GM12878 (cell line): Measurements from ENCODE around the gene ZNF235. TPM values are rescaled to one million over a fixed set of nuclear protein-coding genes. Genes with fewer than 3 reads are reported as not detected.

ENCODE experiments used
- BACH1 ChIP-seq: fragments of 450-650 bp; IDR thresholded peaks from 2 replicates; pipeline ENCODE4 v1.6.1; 2017; ENCODE audit warnings: mild to moderate bottlenecking, borderline replicate concordance
- CREB1 ChIP-seq: IDR thresholded peaks from 2 replicates; pipeline ENCODE4 v1.6.1; 2012; ENCODE audit warnings: low read depth, mild to moderate bottlenecking, inconsistent platforms
- GABPA ChIP-seq: IDR thresholded peaks from 2 replicates; pipeline ENCODE4 v1.6.1; 2014; ENCODE audit warnings: antibody characterized with exemption, low read depth, mild to moderate bottlenecking, inconsistent platforms
- IRF4 ChIP-seq: IDR thresholded peaks from 2 replicates; pipeline ENCODE4 v1.6.1; 2011; ENCODE audit warnings: low read depth, low read length
- MEF2A ChIP-seq: IDR thresholded peaks from 2 replicates; pipeline ENCODE4 v1.6.1; 2011; ENCODE audit warnings: low read depth, mild to moderate bottlenecking, low read length, moderate library complexity; ENCODE audit not compliant: insufficient read depth
- MLLT1 ChIP-seq: fragments of 450-650 bp; IDR thresholded peaks from 2 replicates; pipeline ENCODE4 v1.6.1; 2016; ENCODE audit warnings: mild to moderate bottlenecking
- MXI1 ChIP-seq: fragments of 150-350 bp; IDR thresholded peaks from 2 replicates; pipeline ENCODE4 v1.6.1; 2011; ENCODE audit warnings: low read depth, mild to moderate bottlenecking, inconsistent platforms, low read length, improper control_type of control experiment
- POLR2A ChIP-seq: IDR thresholded peaks from 2 replicates; pipeline ENCODE4 v1.6.1; 2011; ENCODE audit warnings: low read depth, mild to moderate bottlenecking, low read length
- POLR2AphosphoS5 ChIP-seq: IDR thresholded peaks from 2 replicates; pipeline ENCODE4 v1.6.1; 2011; ENCODE audit warnings: mild to moderate bottlenecking, low read length, inconsistent platforms
- PRDM15 ChIP-seq: fragments of 450-650 bp; formaldehyde crosslinking; IDR thresholded peaks from 2 replicates; pipeline ENCODE4 v1.4.0; 2020; ENCODE audit warnings: mild to moderate bottlenecking, moderate library complexity
- RB1 ChIP-seq: fragments of 450-650 bp; formaldehyde crosslinking; IDR thresholded peaks from 2 replicates; pipeline ENCODE4 v1.6.1; 2017; ENCODE audit warnings: mild to moderate bottlenecking, borderline replicate concordance
- RELA ChIP-seq: fragments of 450-650 bp; IDR thresholded peaks from 2 replicates; pipeline ENCODE4 v1.8.0; 2014; ENCODE audit warnings: borderline replicate concordance; ENCODE audit not compliant: partially characterized antibody
- SIN3A ChIP-seq: IDR thresholded peaks from 2 replicates; pipeline ENCODE4 v1.6.1; 2012; ENCODE audit warnings: low read depth, low read length, improper control_type of control experiment
- SIX5 ChIP-seq: IDR thresholded peaks from 2 replicates; pipeline ENCODE4 v1.6.1; 2011; ENCODE audit warnings: mild to moderate bottlenecking, low read depth, low read length, moderate library complexity; ENCODE audit not compliant: severe bottlenecking
- SREBF1 ChIP-seq: IDR thresholded peaks from 2 replicates; pipeline ENCODE4 v1.6.1; 2012; ENCODE audit warnings: mild to moderate bottlenecking, low read length
- SRF ChIP-seq, 2 experiments: IDR thresholded peaks; 2 replicates each; pipeline ENCODE4 v1.6.1; 2011; ENCODE audit warnings: low read depth in 2 of 2, low read length in 2 of 2, mild to moderate bottlenecking in 1 of 2, moderate library complexity in 1 of 2
- STAT1 ChIP-seq: fragments of 450-650 bp; conservative IDR thresholded peaks from 2 replicates; pipeline ENCODE4 v1.6.1; 2014; ENCODE audit warnings: antibody characterized with exemption, mild to moderate bottlenecking
- YY1 ChIP-seq: IDR thresholded peaks from 2 replicates; pipeline ENCODE4 v1.6.1; 2011; ENCODE audit warnings: low read depth, mild to moderate bottlenecking, low read length
- ZNF217 ChIP-seq: fragments of 450-650 bp; IDR thresholded peaks from 2 replicates; pipeline ENCODE4 v1.6.1; 2017; ENCODE audit warnings: antibody characterized with exemption, mild to moderate bottlenecking
- polyA plus RNA-seq, 11 experiments: library from polyadenylated mRNA; depleted of rRNA in 4 of 11; unstranded in 6 of 11; stranded (reverse) in 5 of 11; fragments of >200 nt; fragmentation: Nextera tagmentation in 4 of 11; fragmentation: Illumina TruSeq in 1 of 11; extraction: Ambion mirVana in 4 of 11; extraction: Trizol in 1 of 11; gene quantifications; 1 replicate in 1 of 11; 2 replicates in 10 of 11; pipeline versions ENCODE4 v1.2.1 to v1.2.3, GENCODE V29; 2011 to 2016; ENCODE audit warnings: inconsistent platforms in 2 of 11, missing spikeins in 2 of 11, low read depth in 1 of 11
- total RNA-seq, 4 experiments: library from RNA; depleted of rRNA in 3 of 4; stranded (reverse); fragments of >200 nt in 3 of 4; fragmentation: Illumina TruSeq in 1 of 4; extraction: Trizol in 1 of 4; gene quantifications; 2 replicates each; pipeline versions ENCODE4 v1.2.1 to v1.2.3, GENCODE V29; 2013 to 2021
- TF ChIP-seq, protein P1 (sequence below): fragments of 450-650 bp; IDR thresholded peaks from 2 replicates; pipeline ENCODE4 v1.6.1; 2016; ENCODE audit warnings: mild to moderate bottlenecking, moderate library complexity, borderline replicate concordance
- TF ChIP-seq, protein P2 (sequence below): IDR thresholded peaks from 2 replicates; pipeline ENCODE4 v1.6.1; 2012; ENCODE audit warnings: low read length, inconsistent platforms

The ZNF235 gene
- total and polyA plus RNA-seq, 10 of the 15 experiments (the other 5 are each of a cell fraction or from before 2014, with no cell fraction given) = 2.8 to 9.0 (median 4.8) TPM

GRCh38 chr19:44304659-44305193 is at the start of gene ZNF235 (continued):
- TF ChIP-seq, protein P1, sequence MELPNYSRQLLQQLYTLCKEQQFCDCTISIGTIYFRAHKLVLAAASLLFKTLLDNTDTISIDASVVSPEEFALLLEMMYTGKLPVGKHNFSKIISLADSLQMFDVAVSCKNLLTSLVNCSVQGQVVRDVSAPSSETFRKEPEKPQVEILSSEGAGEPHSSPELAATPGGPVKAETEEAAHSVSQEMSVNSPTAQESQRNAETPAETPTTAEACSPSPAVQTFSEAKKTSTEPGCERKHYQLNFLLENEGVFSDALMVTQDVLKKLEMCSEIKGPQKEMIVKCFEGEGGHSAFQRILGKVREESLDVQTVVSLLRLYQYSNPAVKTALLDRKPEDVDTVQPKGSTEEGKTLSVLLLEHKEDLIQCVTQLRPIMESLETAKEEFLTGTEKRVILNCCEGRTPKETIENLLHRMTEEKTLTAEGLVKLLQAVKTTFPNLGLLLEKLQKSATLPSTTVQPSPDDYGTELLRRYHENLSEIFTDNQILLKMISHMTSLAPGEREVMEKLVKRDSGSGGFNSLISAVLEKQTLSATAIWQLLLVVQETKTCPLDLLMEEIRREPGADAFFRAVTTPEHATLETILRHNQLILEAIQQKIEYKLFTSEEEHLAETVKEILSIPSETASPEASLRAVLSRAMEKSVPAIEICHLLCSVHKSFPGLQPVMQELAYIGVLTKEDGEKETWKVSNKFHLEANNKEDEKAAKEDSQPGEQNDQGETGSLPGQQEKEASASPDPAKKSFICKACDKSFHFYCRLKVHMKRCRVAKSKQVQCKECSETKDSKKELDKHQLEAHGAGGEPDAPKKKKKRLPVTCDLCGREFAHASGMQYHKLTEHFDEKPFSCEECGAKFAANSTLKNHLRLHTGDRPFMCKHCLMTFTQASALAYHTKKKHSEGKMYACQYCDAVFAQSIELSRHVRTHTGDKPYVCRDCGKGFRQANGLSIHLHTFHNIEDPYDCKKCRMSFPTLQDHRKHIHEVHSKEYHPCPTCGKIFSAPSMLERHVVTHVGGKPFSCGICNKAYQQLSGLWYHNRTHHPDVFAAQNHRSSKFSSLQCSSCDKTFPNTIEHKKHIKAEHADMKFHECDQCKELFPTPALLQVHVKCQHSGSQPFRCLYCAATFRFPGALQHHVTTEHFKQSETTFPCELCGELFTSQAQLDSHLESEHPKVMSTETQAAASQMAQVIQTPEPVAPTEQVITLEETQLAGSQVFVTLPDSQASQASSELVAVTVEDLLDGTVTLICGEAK = peak; percentile 93
- TF ChIP-seq RB1 (peak; percentile 80), SRF (IDR thresholded peaks at IDR 0.05; ENCODE audit: low read depth in 2 of 2, low read length in 2 of 2) (no peak), SREBF1 (peak; percentile 56; the same call in 1 of the 2 replicates), SIX5 (peak; percentile 98), GABPA (peak; percentile 97), SIN3A (peak; percentile 83; the same call in 1 of the 2 replicates), RELA (peak; percentile 67), POLR2AphosphoS5 (peak; percentile 61), MEF2A (0 out of 2 replicates have a peak, but pooled peaks have one; percentile 7), CREB1 (peak; percentile 63), BACH1 (no peak), MLLT1 (0 out of 2 replicates have a peak, but pooled peaks have one; percentile 14), ZNF217 (no peak), YY1 (peak; percentile 51; the same call in 1 of the 2 replicates), POLR2A (peak; percentile 75), PRDM15 (no peak), MXI1 (0 out of 2 replicates have a peak, but pooled peaks have one; percentile 2), STAT1 (peak; percentile 73; the same call in 1 of the 2 replicates), IRF4 (peak; percentile 72)
- TF ChIP-seq, protein P2, sequence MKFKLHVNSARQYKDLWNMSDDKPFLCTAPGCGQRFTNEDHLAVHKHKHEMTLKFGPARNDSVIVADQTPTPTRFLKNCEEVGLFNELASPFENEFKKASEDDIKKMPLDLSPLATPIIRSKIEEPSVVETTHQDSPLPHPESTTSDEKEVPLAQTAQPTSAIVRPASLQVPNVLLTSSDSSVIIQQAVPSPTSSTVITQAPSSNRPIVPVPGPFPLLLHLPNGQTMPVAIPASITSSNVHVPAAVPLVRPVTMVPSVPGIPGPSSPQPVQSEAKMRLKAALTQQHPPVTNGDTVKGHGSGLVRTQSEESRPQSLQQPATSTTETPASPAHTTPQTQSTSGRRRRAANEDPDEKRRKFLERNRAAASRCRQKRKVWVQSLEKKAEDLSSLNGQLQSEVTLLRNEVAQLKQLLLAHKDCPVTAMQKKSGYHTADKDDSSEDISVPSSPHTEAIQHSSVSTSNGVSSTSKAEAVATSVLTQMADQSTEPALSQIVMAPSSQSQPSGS = no peak
